Gastrocnemius medialis (tissue), 4 donors: ENCODE results near the gene KRTCAP2. TPM values are rescaled to one million over a fixed set of nuclear protein-coding genes. Genes with fewer than 3 reads are reported as not detected.

ENCODE experiments used
- ATAC-seq, 2 donors: fragments of 150-250 bp; one replicate each; pipeline ENCODE4 v1.9.1; 2016
- DNase-seq, 2 donors: peaks; one replicate each; pipeline ENCODE4 v3.0.0-alpha.2; 2019
- H3K27ac ChIP-seq, 4 donors: fragments of 200-600 bp; sonication (generic); 1 replicate in 1 of 4; 2 replicates in 3 of 4; pipeline ENCODE4 v1.5.1; 2016 to 2018; ENCODE audit warnings: mild to moderate bottlenecking in 2 of 4, moderate library complexity in 1 of 4
- H3K27me3 ChIP-seq, 3 donors: fragments of 200-600 bp; sonication (generic) in 2 of 3; 1 replicate in 1 of 3; 2 replicates in 2 of 3; pipeline versions ENCODE4 v1.5.1 to v1.6.0; 2016 to 2019; ENCODE audit warnings: mild to moderate bottlenecking in 1 of 3, moderate library complexity in 1 of 3
- H3K36me3 ChIP-seq, 2 donors: fragments of 200-600 bp; sonication (generic) in 1 of 2; one replicate each; pipeline ENCODE4 v1.5.1; 2017 to 2018
- H3K4me1 ChIP-seq, 2 donors: fragments of 200-600 bp; sonication (generic) in 1 of 2; one replicate each; pipeline ENCODE4 v1.5.1; 2016 to 2017; ENCODE audit warnings: mild to moderate bottlenecking in 2 of 2
- H3K4me3 ChIP-seq, 4 donors: fragments of 200-600 bp; sonication (generic) in 3 of 4; 1 replicate in 1 of 4; 2 replicates in 3 of 4; pipeline ENCODE4 v1.5.1; 2016 to 2019; ENCODE audit warnings: mild to moderate bottlenecking in 2 of 4
- H3K9me3 ChIP-seq, 3 donors: fragments of 200-600 bp; sonication (generic) in 2 of 3; 1 replicate in 1 of 3; 2 replicates in 2 of 3; pipeline ENCODE4 v1.5.1; 2016 to 2019
- CTCF ChIP-seq, 5 experiments: fragments of 450-650 bp in 3 of 5; fragments of 200-600 bp in 2 of 5; sonication (generic) in 2 of 5; IDR thresholded peaks in 4 of 5; conservative IDR thresholded peaks in 1 of 5; 1 replicate in 4 of 5; 2 replicates in 1 of 5; pipeline ENCODE4 v1.5.1; 2016 to 2019; ENCODE audit warnings: antibody characterized with exemption in 5 of 5, mild to moderate bottlenecking in 3 of 5, moderate library complexity in 3 of 5
- POLR2A ChIP-seq, 2 donors: fragments of 450-650 bp; IDR thresholded peaks; one replicate each; pipeline ENCODE4 v1.6.1; 2017; ENCODE audit warnings: antibody characterized with exemption in 2 of 2, mild to moderate bottlenecking in 2 of 2, moderate library complexity in 2 of 2
- in situ Hi-C, 4 donors: fragments of 200-750 bp; cut with MboI; loops; one replicate each; pipeline versions ENCODE4 v1.15.0 to v1.8.0; 2017; ENCODE audit warnings: low sequenced_read_pairs in 4 of 4
- intact Hi-C: fragments of 100-400 bp; cut with DNase I; formaldehyde crosslinking; loops from one replicate; pipeline ENCODE4 v1.15.1; 2023; ENCODE audit warnings: low total_unique reads
- total RNA-seq, 4 donors: library from RNA; depleted of rRNA; stranded (reverse); fragments of >200 nt; gene quantifications; one replicate each; pipeline versions ENCODE4 v1.1.0 to v1.2.3, GENCODE V29; 2016

KRTCAP2 gene
- total RNA-seq, 4 donors from 2014 or later = 59.6 to 102 (median 91.6) TPM

DNA sequence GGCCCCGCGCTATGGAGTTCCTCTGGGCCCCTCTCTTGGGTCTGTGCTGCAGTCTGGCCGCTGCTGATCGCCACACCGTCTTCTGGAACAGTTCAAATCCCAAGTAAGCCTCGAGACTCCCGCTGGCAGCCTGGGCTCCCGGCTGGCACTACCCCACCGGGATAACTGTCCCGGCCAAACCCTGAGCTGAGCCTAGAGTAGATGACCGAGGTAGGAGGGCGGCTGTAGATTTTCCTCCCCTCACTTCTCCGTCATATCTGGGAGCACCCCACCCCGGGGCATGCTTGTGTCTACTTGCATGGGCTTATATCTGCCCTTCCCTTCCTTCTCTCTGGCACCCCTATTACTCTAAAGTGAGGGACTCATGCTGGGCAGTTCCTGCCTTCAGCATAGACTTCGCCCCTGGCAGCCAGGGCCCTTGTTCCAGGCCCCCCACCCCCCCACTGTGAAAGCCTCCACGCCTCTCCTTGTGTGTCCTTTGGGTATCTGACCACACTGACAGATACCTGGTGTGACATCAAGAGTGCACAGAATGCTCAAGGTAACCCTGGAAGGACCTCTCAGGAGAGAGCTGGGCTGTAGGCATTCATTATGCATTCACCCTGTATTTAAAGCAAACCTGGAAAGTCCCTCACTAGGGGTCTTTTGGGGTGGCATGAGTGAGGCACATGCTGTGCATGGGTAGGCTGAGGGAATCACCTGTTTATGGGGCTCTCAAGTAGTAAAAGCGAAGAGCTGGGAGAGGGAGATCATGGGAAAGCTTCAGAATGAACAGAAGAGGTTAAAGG is 44.9 kb downstream of the KRTCAP2 start:
- no peak for ATAC-seq
- Histone ChIP-seq H3K27ac (peak overlapping the region; percentile 80 to 100 (median 88)), H3K4me3 (peak overlapping the region; percentile 64 to 88 (median 74)), H3K9me3 (no peaks in the 10 kb centered on the region), H3K36me3 (peaks cover 0 to 7% of the 10 kb centered on the region in 2 donors), H3K4me1 (peaks cover 25 to 52% of the 10 kb centered on the region in 2 donors), H3K27me3 (peaks cover 14 to 43% (median 34%) of the 10 kb centered on the region in 3 donors)
- intact Hi-C loops (no loop called here), in situ Hi-C loops (no loop called here)
- DNase-seq = peak in 1 of 2 donors; percentile 17
- TF ChIP-seq CTCF (IDR thresholded peaks at IDR 0.05 in 4 of 5, conservative IDR thresholded peaks at IDR 0.05 in 1 of 5) (no peak), POLR2A (IDR thresholded peaks at IDR 0.05) (no peak)

DNA sequence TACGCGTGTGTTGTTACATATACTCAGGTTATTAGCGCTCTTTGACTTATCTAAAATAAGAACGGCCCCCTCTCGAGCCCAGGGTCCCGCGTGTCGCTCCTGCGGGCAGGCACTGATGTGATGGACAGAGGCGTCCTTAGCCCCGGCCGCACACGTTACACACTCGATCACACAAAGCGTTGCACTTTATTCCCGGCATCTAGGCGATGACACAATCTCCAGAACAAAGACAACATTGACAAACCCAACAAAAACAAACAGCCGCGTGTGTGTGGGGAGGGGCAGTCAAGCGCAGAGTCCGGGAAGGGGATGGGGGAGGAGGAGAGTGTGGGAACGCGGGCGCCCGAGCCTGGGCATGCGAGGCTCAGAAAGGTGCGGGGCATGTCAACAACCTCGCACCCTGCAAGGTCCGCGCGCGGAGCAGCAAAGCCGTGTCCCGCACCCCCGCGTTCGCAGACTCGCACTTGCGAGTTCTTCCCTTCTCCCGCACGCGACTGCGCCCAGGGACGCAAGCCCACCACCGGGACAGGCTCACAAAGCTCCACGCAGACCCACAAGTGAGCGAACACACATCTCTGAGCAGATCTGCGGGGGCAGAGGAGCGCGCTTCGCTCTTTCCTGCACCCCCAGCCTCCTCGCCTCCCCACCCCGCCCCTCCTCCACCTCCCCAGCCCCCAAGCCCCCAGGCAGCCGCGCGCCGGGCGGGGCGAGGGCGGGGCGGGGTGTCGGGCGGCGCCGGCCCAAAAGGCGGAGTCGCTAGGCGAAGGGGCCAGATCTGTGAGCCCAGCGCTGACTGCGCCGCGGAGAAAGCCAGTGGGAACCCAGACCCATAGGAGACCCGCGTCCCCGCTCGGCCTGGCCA is 45.8 kb downstream of the KRTCAP2 start, which contains the start of gene EFNA1:
EFNA1 (plus strand) TSS at position 772 of the 862 bp plus-strand sequence. CDS start 102 bp downstream, outside the sequence.
- TF ChIP-seq CTCF (IDR thresholded peaks at IDR 0.05 in 4 of 5, conservative IDR thresholded peaks at IDR 0.05 in 1 of 5) (no peak), POLR2A (IDR thresholded peaks at IDR 0.05) (peak; percentile 61 to 70)
- peak in 1 of 2 donors; percentile 32 for DNase-seq
- ATAC-seq = peak; percentile 23
- Histone ChIP-seq H3K4me1 (peaks cover 19 to 51% of the 10 kb centered on the region in 2 donors), H3K4me3 (peak within 1 kb of the TSS; percentile 64 to 88 (median 74)), H3K27ac (peak within 1 kb of the TSS; percentile 80 to 100 (median 88)), H3K36me3 (peaks cover 0 to 7% of the 10 kb centered on the region in 2 donors), H3K9me3 (no peaks in the 10 kb centered on the region), H3K27me3 (peaks cover 14 to 43% (median 34%) of the 10 kb centered on the region in 3 donors)
- in situ Hi-C loops = no loop called here
- intact Hi-C loops = no loop called here

- intact Hi-C loops (no loop called here), in situ Hi-C loops (no loop called here)
- H3K4me3 ChIP-seq = peak overlapping the region; percentile 64 to 88 (median 74)
- TF ChIP-seq CTCF (IDR thresholded peaks at IDR 0.05 in 4 of 5, conservative IDR thresholded peaks at IDR 0.05 in 1 of 5) = no peak
- no peak for TF ChIP-seq POLR2A (IDR thresholded peaks at IDR 0.05)
- peaks cover 14 to 43% (median 34%) of the 10 kb centered on the region in 3 donors for H3K27me3 ChIP-seq
- peak in 1 of 2 donors; percentile 9 for ATAC-seq
- peaks cover 11 to 44% of the 10 kb centered on the region in 2 donors for H3K4me1 ChIP-seq
- no peak for DNase-seq
- H3K27ac ChIP-seq = peak overlapping the region; percentile 80 to 100 (median 88)
- H3K9me3 ChIP-seq = no peaks in the 10 kb centered on the region
- H3K36me3 ChIP-seq = peaks cover 0 to 5% of the 10 kb centered on the region in 2 donors
These were observed 46.5 kb downstream of the KRTCAP2 start for GRCh38 chr1:155126556-155127104.

DNA sequence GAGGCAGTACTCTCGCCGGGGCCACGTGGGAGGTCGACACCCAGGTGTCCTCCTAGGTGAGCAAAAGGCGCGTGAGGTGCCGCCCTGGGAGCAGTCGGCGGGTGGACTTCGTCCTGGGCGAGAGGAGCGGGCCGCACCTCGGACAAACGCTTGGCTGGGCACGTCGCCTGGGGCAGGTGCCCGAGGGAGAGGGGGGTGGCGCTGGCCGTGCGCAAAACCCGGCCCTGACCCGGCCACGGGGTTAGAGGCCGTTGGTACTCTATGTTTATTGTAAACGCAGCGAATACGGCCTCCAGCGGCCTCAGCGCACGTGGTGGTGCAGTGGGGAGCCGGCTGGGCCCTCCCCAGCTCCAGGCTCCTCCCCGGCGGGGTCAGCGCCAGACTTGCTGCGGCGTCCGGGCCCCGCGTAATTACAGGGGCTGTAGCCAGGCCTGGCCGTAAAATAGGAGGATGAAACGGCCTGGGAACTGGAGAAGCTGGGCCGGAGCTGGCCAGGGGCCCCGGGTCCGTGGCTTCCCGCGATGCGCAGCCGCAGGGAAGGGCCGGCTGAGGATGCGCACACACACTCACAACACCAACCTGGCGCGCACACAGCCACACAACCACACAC is 47.1 kb downstream of the KRTCAP2 start:
- Histone ChIP-seq H3K27me3 (peaks cover 14 to 43% (median 34%) of the 10 kb centered on the region in 3 donors), H3K9me3 (no peaks in the 10 kb centered on the region), H3K27ac (peak overlapping the region; percentile 80 to 100 (median 88)), H3K36me3 (no peaks in the 10 kb centered on the region), H3K4me1 (peaks cover 7 to 40% of the 10 kb centered on the region in 2 donors), H3K4me3 (peak overlapping the region; percentile 64 to 88 (median 74))
- no peak for TF ChIP-seq CTCF (IDR thresholded peaks at IDR 0.05 in 4 of 5, conservative IDR thresholded peaks at IDR 0.05 in 1 of 5)
- no peak for TF ChIP-seq POLR2A (IDR thresholded peaks at IDR 0.05)
- ATAC-seq = no peak
- intact Hi-C loops = no loop called here
- in situ Hi-C loops = no loop called here
- peak in 1 of 2 donors; percentile 15 for DNase-seq
